Left hindlimb (tissue), 1 donor: ENCODE results near the gene MIER2.
A peak's percentile ranks its signal among the peaks of the same experiment; 100 is the strongest.
"Not testable (repeated sequence)": the region's sequence is repeated elsewhere in the genome, so short reads cannot be mapped to it uniquely, and the experiment has no call there.

Experiments used
- DNase-seq: peaks from one replicate; pipeline ENCODE4 v3.0.0-alpha.2; 2018

The MIER2 gene

DNA sequence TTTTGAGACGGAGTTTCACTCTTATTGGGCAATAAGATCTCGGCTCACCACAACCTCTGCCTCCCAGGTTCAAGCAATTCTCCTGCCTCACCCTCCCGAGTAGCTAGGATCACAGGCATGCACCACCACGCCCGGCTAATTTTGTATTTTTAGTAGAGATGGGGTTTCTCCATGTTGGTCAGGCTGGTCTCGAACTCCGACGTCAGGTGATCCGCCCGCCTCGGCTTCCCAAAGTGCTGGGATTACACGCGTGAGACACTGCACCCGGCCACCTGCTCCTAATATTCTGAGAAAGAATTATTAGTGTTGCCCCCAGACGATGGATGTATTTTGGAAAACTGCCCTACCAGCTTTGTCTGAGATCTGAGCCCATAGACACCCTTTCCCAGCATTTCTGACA, 10.9 kb upstream of the MIER2 start:
- not testable (repeated sequence) for DNase-seq

- DNase-seq: no peak
Observed at GRCh38 chr19:355134-355533, 10.5 kb upstream of the MIER2 start.

- no peak for DNase-seq
Observed at GRCh38 chr19:351976-352625, 7.5 kb upstream of the MIER2 start.

DNA sequence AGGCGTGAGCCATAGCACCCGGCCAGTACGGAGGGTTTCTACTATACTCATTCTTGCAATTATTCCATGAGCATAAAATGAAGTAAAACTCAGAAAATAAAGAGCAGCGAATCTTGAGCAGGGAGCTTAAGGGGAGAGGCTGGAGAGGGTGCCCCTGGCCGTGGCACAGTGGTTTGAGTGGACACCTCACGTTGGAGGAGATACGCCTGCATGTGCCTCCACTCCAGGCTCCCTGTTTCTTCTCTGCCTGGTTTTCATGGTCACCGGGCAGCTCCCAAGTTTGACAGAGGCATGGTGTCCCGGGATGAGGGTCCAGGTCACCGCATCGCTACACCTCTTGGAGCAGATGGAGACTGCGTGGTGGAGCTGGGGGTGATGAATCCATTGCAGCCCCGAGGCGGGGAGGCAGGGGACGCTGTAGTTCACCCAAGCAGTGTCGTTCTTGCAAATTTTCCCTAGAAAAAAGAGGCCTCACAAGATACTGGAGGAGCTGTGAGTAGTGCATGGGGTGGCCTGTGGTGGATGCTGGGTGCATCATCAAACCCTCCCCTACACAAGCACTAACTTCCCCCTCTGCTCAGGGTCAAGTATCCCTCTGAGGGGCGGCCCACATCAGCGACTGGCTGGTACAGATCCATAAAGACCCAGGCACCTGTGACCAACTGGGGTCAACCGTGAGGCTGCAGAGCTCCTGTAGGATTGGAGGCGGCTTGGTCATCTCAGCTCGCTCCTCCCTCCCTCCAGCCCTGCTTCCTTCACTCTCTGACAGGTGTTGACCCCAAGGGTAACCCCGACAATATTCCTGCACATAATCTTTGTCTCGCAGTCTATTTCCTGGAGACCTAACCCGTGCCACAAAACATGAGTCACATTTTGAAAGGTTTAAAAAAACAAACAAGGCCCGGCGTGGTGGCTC, 3.6 kb upstream of the MIER2 start:
- no peak for DNase-seq

- no peak for DNase-seq
Observed at GRCh38 chr19:345320-345879, 804 bp upstream of the MIER2 start.

DNA sequence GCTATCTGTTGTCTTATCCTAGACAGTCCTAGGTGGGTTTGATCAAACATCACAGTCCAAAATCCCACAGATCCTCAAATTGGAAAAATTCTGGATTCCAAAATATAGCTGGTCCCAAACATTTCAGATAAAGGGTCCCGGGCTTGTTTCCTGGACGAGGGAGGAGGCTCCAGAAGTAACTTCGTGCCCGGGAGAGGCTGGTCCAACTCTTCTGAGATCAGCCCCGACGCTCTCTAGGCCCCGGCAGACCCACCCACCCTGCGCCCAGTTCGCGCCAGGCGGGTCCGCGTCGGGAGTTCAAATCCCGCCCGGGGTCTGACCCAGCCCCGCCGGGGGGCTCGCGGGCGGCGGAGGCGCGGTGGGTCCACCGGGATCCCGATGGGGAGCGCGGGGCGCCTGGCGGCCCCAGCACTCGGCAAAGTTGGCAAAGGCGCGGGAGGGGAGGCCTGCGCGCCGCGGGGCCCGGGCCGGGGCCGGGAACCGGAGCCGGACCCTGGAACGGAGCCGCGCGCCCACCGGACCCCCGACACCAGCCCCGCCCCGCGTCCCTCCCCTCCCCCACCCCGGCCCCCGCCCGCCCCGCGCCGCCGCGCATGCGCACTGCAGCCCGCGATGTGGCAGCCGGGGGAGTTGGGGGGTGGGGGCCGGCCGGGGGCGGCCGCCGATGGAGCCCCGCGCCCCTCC, 513 bp downstream of the MIER2 start:
- peak; percentile 54 for DNase-seq

DNA sequence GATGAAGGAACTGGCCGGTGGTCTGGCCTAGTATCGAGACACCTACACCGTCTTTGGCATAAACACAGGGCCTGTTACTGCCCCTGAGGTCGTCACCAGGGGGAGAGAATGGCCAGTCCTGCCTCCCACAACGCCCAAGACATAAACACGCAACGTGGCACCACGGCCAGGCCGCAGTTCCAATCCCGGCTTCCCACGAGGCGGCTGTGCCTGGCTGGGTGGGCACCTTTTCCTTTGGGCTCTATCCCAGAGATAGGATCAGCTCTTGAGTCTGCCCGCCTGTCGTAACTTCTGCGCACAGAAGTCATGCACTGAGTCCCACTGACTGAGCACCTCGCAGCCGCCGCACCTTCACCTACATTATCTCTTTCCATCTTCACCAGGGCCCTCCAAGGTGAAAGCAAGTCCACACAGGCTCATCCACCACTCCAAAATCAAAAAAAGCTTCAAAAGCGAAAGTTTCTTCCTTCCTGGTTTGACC, 1.1 kb downstream of the MIER2 start:
- DNase-seq: no peak

DNA sequence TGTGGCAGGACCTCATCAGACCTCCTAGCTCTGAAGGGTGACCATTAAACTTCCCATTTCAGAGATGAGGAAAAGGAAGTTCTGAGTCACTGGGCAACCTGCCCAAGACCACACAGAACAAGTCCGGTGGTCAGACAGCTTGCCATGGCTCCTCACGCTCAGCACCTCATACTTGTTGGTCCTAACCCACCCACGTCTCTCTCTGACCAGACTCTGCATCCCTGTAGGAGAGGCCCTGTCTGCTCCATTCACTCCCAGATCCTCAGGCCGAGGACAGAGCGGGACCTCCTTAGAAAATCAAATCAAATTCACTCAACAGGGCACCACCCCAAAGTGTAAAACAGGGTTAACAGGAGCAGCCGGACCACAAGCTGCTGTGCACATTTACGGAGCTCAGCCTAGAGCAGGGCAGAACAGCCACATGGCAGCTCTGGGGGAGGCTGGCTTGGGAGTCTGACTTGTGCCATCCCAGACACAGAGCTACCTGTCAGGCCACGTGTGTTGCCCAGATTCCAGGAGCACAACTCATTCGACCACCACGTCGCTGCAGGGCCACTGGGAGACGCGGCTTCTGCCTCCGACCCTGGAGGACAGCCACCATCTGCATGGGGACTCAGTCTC, 1.7 kb downstream of the MIER2 start:
- DNase-seq: peak; percentile 56

GRCh38 chr19:342128-342455, 2.5 kb downstream of the MIER2 start:
- no peak for DNase-seq

GRCh38 chr19:341386-342127, 3.0 kb downstream of the MIER2 start:
- no peak for DNase-seq

DNA sequence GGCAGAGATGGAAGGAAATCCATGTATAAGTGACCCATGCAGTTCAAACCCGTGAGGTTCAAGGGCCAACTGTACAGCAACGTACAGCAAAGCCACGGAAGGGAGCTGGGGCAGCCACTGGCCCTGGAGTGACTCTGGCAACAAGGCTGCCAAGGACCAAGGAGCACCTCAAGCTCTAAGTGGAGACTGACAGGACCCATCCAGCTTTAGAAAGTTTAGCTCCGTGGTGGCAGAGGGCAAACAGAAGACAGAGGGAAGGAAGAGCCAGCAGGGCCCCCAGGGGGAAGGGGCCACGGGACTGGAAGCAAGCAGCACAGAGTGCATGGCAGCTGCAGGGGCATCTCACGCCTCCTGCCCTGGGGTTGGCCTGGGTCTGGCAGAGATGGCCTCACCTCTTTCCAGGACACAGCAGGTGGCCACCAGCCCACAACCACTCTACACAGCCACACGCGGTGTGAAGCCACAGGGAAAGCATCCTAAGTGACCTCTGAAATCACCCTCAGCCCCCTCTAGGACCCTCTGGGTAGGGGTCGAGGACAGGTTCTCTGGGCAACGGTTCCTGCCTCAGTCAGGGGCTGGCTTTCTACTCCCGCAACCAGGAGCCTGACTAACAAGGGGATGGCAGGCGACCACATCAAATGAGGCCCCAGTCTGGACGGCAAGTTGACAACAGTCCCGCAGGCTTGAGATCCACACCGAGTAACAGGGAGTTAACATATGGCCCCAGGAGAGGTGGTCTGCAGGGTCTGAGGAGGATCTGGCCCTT, 3.8 kb downstream of the MIER2 start:
- no peak for DNase-seq

DNA sequence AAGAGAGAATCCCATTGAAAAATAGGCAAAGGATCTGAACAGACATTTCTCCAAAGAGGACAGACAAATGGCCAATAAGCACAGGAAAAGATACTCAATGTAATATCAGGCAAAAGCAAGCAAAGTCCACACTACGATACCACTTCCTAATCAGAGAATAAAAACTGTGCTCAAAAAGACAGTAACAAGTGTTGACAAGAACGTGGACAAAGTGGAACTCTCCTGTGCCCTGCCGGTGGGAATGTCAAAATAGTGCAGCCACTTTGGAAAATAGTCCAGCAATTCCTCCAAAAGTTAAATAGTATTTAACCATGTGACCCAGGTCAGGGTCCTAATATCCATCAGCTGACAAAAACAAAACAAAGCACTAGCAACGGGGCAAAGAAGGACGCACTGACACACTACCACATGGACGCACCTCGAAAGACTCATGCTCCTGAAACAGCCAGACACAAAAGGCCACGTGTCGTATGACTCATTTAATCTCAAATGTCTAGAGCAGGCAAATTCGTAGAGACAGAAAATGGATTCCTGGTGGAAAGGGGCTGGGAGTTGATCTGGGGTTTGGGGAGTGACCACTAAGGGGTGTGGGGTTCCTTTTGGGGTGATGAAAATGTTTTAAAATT, 5.2 kb downstream of the MIER2 start:
- DNase-seq: no peak

GRCh38 chr19:338421-338820, 6.2 kb downstream of the MIER2 start:
- no peak for DNase-seq

- no peak for DNase-seq
Observed at GRCh38 chr19:336067-336614, 8.5 kb downstream of the MIER2 start.

- no peak for DNase-seq
Observed at GRCh38 chr19:335486-336066, 9.0 kb downstream of the MIER2 start.

DNA sequence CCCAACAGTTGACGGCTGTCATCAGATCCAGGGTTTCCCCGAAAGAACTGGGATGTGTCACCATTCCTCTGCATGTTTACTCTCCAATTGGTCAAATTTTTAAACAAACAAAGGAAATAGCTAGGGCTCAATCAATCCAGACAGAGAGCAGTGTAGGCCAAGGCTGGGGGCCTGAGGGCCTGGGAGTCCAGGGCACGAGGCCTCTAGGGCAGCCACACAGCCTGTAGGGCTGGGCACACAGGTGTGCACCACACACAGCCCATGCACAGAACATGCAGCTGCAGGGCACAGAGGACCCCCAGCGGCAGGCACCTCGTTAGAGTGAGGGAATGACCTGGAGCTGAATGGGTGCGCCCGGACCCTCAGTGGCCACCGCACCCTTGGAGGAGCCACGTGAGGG, 9.5 kb downstream of the MIER2 start:
- DNase-seq: no peak

DNA sequence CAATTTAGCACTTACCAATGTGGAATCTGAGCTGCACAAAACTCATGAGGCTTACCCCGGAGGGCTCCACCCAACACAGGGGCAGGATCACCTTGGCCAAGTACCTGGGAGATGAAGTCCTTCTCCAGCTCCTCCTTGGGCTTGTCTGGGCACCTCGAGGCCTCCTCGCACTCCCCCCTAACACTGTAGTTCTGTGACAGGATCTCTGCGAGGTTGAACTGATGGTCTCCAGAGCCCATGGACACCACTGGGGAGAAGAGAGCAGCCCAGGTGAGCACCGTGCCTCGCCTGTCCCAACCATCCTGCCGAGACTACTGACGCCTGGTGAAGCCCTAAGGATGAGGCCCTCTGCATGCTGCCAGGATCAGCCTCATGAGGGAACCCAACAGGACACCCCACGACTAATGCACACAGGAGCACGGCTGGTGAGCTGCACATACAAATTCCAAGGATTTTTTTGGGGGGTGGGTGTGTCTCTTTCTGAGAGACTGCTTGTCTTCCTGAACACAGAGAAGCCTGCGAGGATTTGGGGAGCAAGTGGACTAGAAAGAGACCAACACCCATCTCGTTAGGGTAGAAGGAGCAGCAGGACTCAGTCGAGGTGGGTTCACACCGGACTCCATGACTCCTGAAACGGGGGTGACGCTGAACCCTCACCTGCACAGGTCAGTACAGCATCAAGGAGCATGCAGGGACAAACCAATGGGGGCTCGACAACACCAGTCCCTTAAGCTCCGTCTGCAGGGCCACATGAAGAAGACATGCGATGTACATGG, 10.1 kb downstream of the MIER2 start:
- DNase-seq: no peak

GRCh38 chr19:330503-330902, 14.1 kb downstream of the MIER2 start:
- DNase-seq: no peak

DNA sequence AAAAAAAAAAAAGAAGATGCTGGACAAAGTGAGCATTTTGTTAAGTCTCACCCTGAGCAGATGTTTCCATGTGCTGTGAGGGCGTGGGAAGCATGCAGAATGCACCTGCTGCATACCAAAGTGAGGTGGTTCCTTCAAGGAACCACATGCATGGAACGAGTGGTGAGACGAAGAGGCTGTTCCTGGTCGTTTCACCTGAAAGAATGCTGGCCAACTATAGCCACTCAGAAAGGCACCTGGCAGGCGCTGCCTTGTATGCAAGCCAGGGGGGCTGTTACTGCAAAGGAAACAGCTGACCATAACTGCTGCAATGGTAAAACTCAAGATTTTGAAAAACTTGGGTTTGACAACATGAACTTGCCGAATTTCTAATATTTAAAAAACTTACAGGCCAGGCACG, 14.7 kb downstream of the MIER2 start:
- DNase-seq: no peak
